ENCODE data around the gene FRMD3. TPM values are rescaled to one million over a fixed set of nuclear protein-coding genes. Genes with fewer than 3 reads are reported as not detected.

FRMD3 gene
- total and polyA plus RNA-seq, 7 donors = 5.9 to 27.4 (median 8.3) TPM

DNA sequence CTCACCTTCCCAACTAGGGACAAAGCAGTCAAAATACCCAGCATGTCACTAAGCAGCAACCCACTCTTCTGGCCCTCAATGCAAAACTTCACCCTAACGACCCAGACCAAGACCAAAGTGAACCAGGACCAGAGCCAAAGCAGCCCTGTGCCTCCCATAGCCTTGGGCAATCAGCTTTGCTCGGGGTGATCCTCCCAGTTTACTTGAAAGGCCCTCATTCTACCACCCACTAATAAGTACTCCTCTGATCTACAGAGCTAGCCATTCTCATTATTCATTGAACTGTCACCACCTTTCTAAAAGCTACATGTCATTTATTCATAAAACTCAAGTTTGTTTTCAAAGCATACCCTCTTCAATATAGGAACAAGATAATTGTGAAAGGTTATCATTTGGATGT lies 221.0 kb downstream of the FRMD3 start:
- Histone ChIP-seq H3K4me1 (no peaks in the 10 kb centered on the region), H3K36me3 (no peaks in the 10 kb centered on the region), H3K4me3 (no peak overlapping the region), H3K27ac (no peak overlapping the region), H3K9me3 (no peaks in the 10 kb centered on the region), H3K27me3 (no peaks in the 10 kb centered on the region)
- WGBS, 2 donors = 57% methylated on average over 2 of the region's 2 CpGs
- DNase-seq = no peak
- intact Hi-C loops (cut with DNase I) = no loop called here
- TF ChIP-seq, protein P1, sequence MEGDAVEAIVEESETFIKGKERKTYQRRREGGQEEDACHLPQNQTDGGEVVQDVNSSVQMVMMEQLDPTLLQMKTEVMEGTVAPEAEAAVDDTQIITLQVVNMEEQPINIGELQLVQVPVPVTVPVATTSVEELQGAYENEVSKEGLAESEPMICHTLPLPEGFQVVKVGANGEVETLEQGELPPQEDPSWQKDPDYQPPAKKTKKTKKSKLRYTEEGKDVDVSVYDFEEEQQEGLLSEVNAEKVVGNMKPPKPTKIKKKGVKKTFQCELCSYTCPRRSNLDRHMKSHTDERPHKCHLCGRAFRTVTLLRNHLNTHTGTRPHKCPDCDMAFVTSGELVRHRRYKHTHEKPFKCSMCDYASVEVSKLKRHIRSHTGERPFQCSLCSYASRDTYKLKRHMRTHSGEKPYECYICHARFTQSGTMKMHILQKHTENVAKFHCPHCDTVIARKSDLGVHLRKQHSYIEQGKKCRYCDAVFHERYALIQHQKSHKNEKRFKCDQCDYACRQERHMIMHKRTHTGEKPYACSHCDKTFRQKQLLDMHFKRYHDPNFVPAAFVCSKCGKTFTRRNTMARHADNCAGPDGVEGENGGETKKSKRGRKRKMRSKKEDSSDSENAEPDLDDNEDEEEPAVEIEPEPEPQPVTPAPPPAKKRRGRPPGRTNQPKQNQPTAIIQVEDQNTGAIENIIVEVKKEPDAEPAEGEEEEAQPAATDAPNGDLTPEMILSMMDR (IDR thresholded peaks at IDR 0.05) = no peak
- TF ChIP-seq POLR2A (IDR thresholded peaks at IDR 0.05) (no peak), POLR2AphosphoS5 (IDR thresholded peaks at IDR 0.05) (no peak), EP300 (IDR thresholded peaks at IDR 0.05) (no peak)

DNA sequence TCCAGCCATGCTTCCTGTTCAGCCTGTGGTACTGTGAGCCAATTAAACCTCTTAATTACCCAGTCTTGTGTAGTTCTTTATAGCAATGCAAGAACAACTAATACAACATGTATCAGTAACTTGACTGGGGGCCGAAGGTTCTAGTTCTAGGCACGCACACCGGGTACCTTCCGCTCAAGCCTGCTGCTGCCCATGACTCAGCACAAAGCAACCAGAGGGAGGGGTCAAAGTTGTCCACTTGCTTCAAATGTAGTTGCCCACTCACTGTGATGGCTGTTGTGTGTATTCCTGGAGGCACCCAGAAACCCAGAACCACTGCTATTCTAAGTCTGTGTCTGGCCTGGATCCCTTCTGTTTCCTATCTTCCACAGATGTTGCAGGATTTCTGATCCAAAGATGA lies 222.6 kb downstream of the FRMD3 start:
- no peaks in the 10 kb centered on the region for H3K4me1 ChIP-seq
- WGBS, 2 donors = 96% methylated on average over 4 of the region's 4 CpGs

DNA sequence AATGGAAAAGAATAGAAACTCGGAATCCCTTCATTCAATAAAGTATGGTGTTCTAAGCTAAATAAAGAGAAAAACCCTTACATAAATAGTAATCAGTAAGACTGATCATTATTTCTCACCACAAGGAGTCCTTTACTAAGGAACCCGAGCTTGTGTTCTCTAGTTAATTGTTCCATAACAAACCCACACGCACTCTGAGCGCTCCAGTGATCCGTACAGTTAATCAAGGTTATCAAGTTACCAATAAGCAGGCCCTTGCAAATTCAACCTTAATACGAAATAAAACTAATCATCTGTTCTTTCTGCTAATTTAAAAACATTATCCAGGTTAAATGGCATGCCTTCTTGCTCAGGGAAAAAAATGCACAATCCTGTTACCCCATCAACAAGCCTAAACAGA lies 224.4 kb downstream of the FRMD3 start:
- H3K27me3 ChIP-seq = no peaks in the 10 kb centered on the region
- no peaks in the 10 kb centered on the region for H3K9me3 ChIP-seq
- no peaks in the 10 kb centered on the region for H3K4me1 ChIP-seq
- H3K36me3 ChIP-seq = no peaks in the 10 kb centered on the region
- 88 to 91% methylated on average over 6 of the region's 6 CpGs for WGBS, 2 donors
- no peak for DNase-seq
- H3K27ac ChIP-seq = no peak overlapping the region
- no peak overlapping the region for H3K4me3 ChIP-seq
- intact Hi-C loops (cut with DNase I) = no loop called here
- TF ChIP-seq POLR2A (IDR thresholded peaks at IDR 0.05) (no peak), EP300 (IDR thresholded peaks at IDR 0.05) (no peak), POLR2AphosphoS5 (IDR thresholded peaks at IDR 0.05) (no peak)
- TF ChIP-seq, protein P1 (IDR thresholded peaks at IDR 0.05) = no peak

More for the DNA sequence above, 222.6 kb downstream of the FRMD3 start:
- H3K27me3 ChIP-seq = no peaks in the 10 kb centered on the region
- H3K4me3 ChIP-seq = no peak overlapping the region
- H3K27ac ChIP-seq = no peak overlapping the region
- H3K36me3 ChIP-seq = no peaks in the 10 kb centered on the region
- intact Hi-C loops (cut with DNase I) = no loop called here
- H3K9me3 ChIP-seq = no peaks in the 10 kb centered on the region
- DNase-seq = no peak
- TF ChIP-seq, protein P1 (IDR thresholded peaks at IDR 0.05) = no peak
- no peak for TF ChIP-seq POLR2AphosphoS5 (IDR thresholded peaks at IDR 0.05)
- TF ChIP-seq POLR2A (IDR thresholded peaks at IDR 0.05) = no peak
- no peak for TF ChIP-seq EP300 (IDR thresholded peaks at IDR 0.05)

DNA sequence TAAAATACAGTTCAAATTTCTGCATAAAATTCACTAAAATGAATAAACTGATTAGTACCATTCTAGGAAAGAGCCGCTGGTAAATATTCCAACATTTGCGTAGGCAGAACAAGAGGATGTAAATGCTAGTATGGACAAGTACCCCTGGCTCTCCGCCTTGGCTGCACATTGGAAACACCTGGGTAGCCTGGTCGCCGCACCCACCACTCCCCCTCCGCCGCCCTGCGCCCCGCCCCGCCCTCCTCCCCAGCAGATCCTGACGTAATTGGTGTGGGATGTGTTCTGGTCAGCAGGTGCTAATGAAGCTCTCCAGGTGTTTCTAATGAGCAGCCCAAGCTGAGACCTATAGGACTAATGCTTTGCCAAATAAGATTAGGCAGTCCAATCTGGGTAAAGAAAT lies 225.7 kb downstream of the FRMD3 start:
- intact Hi-C loops (cut with DNase I) = no loop called here
- no peak overlapping the region for H3K4me3 ChIP-seq
- 30 to 83% methylated on average over 11 of the region's 11 CpGs for WGBS, 2 donors
- no peaks in the 10 kb centered on the region for H3K36me3 ChIP-seq
- no peaks in the 10 kb centered on the region for H3K4me1 ChIP-seq
- DNase-seq = no peak
- no peaks in the 10 kb centered on the region for H3K27me3 ChIP-seq
- H3K27ac ChIP-seq = no peak overlapping the region
- no peak for TF ChIP-seq EP300 (IDR thresholded peaks at IDR 0.05)
- no peak for TF ChIP-seq POLR2AphosphoS5 (IDR thresholded peaks at IDR 0.05)
- TF ChIP-seq POLR2A (IDR thresholded peaks at IDR 0.05) = no peak
- TF ChIP-seq, protein P1 (IDR thresholded peaks at IDR 0.05) = no peak
- no peaks in the 10 kb centered on the region for H3K9me3 ChIP-seq

DNA sequence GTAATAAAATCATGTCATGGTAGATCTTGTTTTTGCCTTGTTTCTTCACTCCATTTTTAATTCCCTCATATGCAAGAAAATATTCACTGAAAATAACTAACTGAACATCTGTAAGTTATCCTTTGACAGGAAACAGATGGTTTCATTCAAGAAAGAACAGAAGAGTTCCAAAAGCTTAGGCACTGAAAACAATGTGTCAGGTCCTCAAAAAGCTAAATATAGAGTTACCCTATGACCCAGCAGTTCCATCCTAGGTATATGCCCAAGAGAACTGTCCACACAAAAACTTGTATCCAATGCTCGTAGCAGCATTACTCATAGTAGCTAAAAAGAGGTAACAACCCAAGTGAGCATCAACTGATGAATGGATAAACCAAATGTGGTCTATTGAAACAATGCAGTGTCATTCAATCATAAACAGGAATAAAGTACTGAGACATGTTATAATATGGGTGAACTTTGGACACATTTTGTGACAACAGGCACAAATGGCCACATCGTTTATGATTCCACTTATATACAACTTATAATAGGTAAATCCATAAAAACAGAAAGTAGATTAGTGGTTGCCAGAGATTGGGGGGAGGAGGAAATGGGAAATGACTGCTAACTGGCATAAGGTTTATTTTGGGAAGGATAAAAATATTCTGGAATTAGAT lies 231.0 kb downstream of the FRMD3 start:
- Histone ChIP-seq H3K27ac (no peak overlapping the region), H3K36me3 (no peaks in the 10 kb centered on the region), H3K4me1 (peaks cover 0 to 22% (median 16%) of the 10 kb centered on the region in 4 donors), H3K4me3 (no peak overlapping the region), H3K27me3 (no peaks in the 10 kb centered on the region), H3K9me3 (no peaks in the 10 kb centered on the region)
- DNase-seq = no peak
- 3 to 29% methylated on average over 2 of the region's 2 CpGs for WGBS, 2 donors
- intact Hi-C loops (cut with DNase I) = no loop called here
- TF ChIP-seq, protein P1 (IDR thresholded peaks at IDR 0.05) = no peak
- TF ChIP-seq POLR2AphosphoS5 (IDR thresholded peaks at IDR 0.05) (peak in 2 of 4 donors; percentile 60), EP300 (IDR thresholded peaks at IDR 0.05) (no peak), POLR2A (IDR thresholded peaks at IDR 0.05) (no peak)
